DMS53 (cell line): Measurements from ENCODE around the gene TRDN.
"Not testable (repeated sequence)": the region's sequence is repeated elsewhere in the genome, so short reads cannot be mapped to it uniquely, and the experiment has no call there.

Experiments used
- DNase-seq: peaks from one replicate; lab custom pipeline; 2025; lab: John Stamatoyannopoulos, UW

The TRDN gene

DNA sequence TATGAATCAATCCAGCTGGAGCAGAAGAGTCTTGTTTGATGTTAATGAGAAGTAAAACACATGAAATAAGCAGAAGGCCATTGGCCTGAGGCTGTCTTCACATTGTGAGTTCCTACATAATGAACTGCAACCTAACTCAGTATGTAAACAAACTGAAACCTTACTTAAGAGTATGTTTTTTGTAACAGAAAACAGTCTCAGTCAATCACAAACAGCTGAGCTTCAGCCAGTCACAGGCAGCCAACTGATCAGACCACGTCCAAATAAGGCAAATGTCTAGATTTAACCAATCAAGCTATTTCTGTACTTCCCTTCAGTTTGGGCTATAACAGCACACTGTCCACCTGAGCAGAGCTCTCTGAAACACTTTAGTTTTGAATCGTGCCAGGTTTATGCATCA is 234.7 kb downstream of the TRDN start:
- DNase-seq, result peak; percentile 21

DNA sequence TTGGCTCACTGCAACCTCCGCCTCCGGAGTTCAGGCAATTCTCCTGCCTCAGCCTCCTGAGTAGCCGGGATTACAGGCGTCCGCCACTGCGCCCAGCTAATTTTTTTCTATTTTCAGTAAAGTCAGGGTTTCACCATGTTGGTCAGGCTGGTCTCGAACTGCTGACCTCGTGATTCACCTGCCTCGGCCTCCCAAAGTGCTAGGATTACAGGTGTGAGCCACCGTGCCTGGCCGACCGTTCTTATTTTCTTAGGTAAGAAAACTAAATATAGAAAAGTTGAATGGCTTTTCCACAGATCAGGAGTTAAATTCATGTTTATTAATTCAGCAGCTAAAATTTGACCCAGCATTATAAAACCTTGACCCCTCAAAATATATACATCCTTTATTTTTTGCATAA is 238.7 kb downstream of the TRDN start:
- DNase-seq, result no peak

DNA sequence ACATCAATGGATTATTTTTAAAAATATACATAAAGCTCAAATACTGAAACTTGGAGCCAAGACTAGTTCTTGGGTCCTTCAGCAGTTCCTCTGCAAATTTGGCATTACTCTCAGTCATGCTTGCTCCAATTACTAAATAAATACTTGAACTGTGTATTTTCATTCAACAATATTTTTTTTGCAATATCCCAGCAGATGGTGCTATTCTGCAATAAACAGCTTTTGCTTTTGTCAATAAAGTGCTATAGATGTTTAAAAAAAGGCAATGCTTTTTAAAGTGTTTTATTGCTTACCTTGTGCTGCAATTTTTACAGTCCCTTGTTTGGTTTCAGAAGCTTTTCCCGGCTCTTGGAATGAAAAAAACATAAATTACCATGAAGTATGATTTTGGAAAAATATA is 243.4 kb downstream of the TRDN start:
- DNase-seq, result peak; percentile 88

- DNase-seq, result no peak
Observed at GRCh38 chr6:123383718-123384117, 253.0 kb downstream of the TRDN start.

GRCh38 chr6:123380257-123380656 is 256.5 kb downstream of the TRDN start:
- DNase-seq, result peak; percentile 78

DNA sequence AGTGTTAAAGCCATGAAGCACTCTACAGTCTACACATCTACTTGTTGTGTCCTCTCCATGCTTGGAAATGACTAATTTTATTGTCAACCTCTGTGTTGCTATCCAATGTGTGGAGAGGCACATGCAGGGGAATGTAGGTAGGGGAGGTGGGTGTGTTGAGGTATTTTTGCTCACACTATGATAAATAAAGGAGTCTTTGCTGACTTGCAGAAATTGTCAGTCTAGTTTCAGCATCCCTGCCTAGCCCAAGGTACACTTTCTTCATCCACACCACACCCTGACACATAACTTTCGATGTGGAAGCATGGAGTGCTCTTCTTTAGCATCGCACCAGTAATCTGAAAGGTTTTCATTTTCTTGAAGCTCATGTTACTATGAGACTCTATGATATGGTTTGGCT is 264.0 kb downstream of the TRDN start:
- no peak for DNase-seq

DNA sequence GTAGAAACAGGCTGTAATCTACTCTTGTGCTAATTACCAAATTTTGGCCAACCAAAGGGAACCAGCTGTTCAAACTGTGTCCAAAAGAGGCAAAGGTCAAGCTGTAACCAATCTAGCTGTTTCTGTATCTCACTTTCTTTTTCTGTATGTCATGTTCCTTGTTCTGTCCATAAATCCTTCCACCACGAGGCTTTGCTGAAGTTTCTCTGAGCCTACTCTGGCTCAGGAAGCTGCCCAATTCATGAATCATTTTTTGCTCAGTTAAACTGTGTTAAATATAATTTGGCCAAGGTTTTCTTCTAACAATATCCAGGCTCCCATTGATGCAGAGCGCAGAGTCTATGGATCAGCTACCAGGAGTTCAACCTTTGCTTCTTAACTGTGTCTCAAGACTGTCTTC is 272.8 kb downstream of the TRDN start:
- DNase-seq, result no peak

DNA sequence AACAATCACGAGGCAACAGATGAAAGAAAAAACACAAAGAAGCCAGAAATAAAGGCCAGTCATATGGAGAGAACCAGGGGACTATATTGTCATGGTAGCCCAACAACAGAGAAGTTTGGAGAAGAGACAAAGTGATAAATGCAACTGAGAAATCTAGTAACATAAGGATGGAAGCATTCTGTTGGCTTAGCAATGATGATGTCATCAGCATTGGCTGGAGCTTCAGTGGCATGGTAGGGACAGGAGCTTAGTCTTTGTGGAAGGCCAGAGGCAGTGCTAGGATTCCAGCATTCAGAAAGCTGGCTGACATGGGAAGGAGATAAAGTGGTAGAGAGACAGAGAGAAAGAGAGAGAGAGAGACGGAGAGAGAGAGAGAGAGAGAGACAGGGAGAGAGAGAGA is 276.4 kb downstream of the TRDN start:
- DNase-seq, result peak; percentile 1

DNA sequence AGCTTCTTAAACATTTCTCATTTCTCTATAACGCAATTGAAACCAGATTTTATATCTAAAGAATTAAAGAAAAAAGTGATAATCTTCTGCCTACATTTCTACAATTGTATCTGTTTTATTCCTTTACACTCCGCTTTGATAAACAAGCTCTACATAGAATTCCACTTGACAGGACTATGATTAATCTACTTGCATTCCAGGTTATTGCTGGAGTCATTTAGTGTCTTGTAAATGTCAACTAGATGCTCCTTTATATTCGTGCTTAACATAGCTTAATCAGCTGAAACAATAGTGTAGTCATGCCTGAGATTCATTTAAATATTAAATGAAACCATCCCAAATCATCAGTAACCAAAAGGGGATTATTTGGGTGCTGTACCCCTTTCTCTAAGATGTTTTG is 284.0 kb downstream of the TRDN start:
- DNase-seq, result no peak

DNA sequence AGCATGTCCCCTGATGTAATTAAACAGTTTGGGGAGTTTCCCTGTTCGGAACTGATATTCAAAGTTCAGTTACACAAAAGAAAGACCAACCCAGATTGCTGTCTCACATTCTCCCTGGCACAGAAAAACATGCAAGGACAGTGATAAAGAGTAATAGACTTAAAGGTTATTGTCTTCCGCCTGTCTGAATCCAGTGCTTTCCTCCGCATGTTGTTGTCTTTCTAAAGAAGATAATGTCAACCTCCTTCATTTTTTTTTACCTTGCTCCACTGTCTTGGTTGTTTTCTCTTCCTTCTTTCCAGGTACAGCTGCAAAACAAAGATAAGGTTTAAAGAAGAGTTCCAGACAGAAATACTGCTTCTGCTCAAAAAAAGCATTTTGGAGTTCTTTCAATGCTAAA is 284.5 kb downstream of the TRDN start:
- no peak for DNase-seq

GRCh38 chr6:123343836-123344235 is 292.9 kb downstream of the TRDN start:
- no peak for DNase-seq

GRCh38 chr6:123338394-123338793 is 298.4 kb downstream of the TRDN start:
- DNase-seq, result peak; percentile 55

DNA sequence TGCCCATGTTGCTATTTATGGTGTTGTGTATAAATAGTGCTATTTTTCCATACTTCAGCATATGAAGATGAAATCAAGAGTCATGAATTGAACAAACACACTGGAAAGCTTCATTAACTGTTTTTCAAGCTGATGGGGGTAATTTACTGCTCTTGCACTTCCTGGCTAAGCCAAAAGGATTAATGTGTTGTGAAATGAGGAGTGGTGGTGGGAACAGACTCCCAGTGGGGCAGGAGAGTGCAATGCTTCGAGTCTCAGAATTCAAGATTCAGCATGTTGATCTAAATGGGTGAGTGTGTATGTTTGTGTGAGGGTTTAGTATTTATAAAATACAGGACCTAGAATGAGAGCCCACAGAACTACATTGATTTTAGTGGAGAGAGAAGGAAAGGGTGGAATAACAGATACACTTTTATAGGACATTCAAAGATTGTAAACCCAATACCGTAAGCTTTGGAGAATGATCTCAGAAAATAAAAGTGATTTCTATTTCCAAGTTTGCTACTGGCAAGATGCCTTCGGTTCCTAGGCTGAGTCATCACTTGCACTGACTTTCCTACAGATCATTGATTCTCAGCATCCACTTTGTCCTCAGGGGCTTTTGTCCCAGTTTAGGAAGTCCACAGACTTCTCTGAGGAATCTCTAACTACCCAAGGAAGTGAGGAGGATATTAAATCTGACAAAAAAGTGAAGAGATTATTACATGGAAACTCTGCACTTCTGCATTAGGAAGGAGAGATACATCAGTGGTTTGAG is 303.6 kb downstream of the TRDN start:
- no peak for DNase-seq

DNA sequence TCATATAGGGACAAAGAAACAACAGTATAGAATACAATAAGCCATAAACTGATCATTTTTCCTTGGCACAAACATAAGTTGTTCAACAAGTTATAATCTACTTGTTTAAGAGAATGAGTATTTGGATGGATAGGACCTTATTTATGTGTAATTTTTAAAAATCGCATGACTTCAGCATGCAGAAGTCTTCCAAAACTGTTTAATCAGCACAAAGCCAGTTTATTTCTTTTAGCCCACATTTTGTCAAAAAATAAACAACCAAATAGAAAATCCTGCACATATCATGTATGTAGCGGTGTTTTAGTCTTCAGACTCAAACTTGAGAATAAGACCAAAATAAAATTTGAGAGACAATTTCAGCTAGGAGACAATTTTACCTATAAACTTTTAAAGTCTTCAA is 304.7 kb downstream of the TRDN start:
- no peak for DNase-seq

DNA sequence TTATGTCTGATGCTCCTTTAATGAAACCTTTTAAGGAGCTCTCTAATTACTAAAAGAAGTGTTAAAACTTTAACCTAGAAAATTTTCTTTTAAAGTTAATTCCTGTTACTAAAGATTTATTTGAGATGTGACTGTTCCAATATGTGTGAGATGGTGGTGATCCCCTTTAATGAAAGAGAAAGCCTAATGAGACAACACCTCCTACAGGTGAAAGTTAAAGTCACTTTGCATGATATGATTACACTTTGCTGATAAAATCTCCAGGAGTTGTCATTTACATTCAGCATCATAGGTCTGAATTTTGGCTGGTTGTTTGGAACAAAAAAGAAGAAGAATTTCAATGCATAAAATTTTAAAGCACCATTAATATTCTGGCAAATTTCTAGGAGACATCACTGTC is 307.4 kb downstream of the TRDN start:
- no peak for DNase-seq

- peak; percentile 3 for DNase-seq
Observed at GRCh38 chr6:123323452-123324329, 313.1 kb downstream of the TRDN start.

GRCh38 chr6:123321020-123321419 is 315.7 kb downstream of the TRDN start:
- peak; percentile 63 for DNase-seq

GRCh38 chr6:123316733-123317323 is 319.9 kb downstream of the TRDN start:
- DNase-seq, result peak; percentile 48

DNA sequence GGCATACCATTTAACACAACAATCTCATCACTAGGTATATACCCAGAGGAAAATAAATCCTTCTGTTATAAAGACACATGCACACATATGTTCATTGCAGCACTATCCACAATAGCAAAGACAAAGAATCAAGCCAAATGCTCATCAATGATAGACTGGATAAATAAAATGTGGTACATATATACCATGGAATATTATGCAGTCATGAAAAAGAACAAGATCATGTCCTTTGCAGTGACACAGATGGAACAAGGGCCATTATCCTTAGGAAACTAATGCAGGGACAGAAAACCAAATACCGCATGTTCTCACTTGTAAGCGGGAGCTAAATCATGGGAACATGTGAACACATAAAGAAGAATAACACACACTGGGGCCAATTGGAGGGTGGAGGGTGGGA is 322.3 kb downstream of the TRDN start:
- not testable (repeated sequence) for DNase-seq

- no peak for DNase-seq
Observed at GRCh38 chr6:123309130-123309529, 327.6 kb downstream of the TRDN start.

DNA sequence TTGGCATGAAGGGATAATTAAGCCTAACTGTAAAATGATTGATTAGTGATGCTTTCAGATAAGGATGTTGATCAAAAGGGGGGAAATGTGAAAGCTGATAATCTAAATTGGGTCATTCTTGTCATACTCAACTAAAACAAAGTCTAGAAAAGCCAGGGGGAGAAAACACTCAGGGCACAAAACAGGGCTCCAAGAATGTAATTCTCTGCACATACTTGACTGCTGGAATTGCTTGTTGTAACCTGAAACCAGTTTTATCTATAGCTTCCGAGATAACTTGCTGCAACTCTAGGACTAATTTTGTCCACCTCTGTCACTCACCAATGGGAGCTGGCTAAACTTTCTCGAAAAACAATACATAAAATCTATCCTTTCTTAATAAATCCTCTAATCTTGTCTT is 330.4 kb downstream of the TRDN start:
- no peak for DNase-seq

DNA sequence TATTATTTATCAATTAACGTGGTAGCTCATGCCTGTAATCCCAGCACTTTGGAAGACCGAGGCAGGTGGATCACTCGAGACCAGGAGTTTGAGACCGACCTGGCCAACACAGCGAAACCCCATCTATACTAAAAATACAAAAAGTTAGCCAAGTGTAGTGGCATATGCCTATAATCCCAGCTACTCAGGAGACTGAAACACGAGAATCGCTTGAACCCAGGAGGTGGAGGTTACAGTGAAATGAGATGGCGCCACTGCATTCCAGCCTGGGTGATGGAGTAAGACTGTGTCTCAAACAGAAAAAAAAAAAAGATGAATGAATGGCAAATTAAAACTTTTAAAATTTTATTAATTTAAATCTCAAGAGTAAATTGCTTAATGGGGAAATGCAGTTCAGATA is 341.1 kb downstream of the TRDN start:
- no peak for DNase-seq

- DNase-seq, result no peak
Observed at GRCh38 chr6:123295181-123295580, 341.6 kb downstream of the TRDN start.
